ENCODE measurements around the gene MMAB.

- TF ChIP-seq CTCF (IDR thresholded peaks at IDR 0.05) (no peak), POLR2A (IDR thresholded peaks at IDR 0.05) (no peak), POLR2AphosphoS5 (IDR thresholded peaks at IDR 0.05) (no peak)
These were observed 55.7 kb downstream of the MMAB start for GRCh38 chr12:109517619-109518018.
